G401.6 (cell line): ENCODE results near the gene SOX13.

Source experiments
- FAIRE-seq: peaks from 2 replicates; lab custom pipeline; 2012; peaks lifted over from hg19 to GRCh38; lab: Jason Lieb, UNC

SOX13 gene

DNA sequence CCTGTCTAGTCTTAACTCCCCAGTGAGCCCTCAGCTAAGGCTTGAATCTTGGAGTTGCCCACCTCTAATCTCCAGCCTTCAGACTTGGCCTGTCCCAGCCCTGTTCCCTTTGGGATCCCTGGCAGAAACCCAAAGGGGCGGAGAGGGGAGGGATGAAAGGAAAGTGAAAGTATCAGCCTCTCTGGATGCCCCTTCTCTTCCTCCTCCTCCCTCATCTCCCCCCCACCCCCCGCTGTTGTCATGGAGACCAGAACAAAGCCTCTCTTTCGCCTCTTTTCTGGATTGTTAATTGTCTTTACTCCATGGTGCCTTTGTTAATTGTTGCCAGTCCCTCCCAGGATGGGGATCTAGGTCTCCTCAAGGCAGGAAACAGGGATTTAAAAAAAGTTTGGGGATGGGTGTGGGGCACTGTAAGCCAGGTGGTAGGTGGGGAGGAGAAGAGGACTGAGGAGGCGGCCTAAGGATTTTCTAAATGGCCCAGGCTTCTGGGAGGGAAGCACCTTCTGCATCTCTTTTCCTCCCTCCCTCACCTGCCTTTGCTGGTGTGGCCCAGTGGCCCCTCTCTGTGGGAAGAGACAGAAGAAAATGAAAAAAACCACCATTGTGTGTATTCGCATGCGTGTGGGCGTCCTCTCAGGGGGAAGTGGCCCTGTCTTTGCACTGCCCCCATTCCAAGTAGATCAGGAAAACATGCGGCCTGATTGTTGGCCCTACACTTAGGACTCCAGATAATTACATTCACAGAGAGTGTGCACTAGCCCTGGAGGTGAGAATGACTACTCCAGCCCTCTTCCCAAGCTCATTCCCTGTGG is 7.5 kb upstream of the SOX13 start:
- no peak for FAIRE-seq

DNA sequence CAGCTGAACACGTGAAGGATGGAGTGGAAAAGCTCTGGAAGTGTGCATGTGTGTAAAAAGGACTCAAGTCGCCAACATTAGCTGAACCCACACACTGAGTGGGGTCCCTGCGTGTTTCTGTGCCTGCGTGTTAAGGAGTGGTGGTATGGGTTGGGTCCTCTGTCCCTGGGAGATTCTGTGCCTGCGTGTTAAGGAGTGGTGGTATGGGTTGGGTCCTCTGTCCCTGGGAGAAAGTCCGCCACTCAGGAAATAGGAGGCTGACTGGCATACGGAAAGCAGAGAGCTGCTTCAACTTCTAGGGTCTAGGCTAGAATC is 7.0 kb upstream of the SOX13 start:
- no peak for FAIRE-seq

DNA sequence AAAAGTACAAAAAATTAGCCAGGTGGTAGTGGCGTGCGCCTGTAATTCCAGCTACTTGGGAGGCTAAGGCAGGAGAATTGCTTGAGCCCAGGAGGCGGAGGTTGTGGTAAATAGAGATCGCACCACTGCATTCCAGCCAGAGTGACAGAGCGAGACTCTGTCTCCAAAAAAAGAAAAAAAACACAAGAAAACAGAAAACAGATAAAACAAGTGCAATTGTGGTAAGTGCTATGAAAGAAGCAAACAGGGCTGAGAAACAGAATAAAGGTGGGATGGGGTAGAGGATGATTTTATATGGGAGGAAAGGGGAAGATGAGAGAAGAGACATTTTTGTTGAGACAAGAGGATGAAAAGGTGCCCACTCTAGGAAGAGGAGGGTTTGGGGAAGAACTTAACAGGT is 5.0 kb upstream of the SOX13 start:
- FAIRE-seq = no peak

DNA sequence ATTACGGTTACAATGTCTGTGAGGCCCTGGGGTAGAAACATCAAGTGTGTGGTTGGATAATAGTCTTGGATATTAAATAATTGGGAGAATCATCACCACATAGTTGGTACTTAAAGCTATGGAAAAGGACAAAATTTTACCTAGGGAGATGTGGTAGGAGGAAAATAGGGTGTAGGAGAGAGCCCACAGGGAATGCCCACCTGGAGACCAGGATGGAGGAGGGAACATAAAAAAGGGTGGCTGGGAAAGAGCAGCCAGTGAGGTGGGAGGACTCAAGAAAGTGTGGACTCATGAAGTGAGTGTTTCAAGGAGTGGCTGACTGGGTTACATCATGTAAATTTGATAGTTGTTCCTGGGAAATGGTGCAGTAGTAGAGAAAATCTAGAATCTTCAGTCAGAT is 3.0 kb upstream of the SOX13 start:
- FAIRE-seq = no peak

DNA sequence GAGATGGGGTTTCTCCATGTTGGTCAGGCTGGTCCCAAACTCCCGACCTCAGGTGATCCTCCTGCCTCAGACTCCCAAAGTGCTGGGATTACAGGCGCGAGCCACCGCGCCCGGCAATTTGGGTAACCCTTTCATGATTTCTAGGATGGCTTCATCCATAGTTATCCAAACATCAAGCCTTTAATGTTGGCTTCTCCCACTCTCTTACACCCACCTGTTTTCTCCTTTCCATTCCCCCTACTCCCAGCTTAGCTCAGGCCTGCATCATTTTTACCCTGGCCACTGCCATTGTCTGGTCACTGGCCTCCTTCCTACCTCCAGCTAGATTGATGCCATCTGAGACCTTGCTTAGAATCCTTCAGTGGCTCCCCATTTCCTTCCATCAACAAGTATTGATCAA is 2.0 kb upstream of the SOX13 start:
- FAIRE-seq = no peak

DNA sequence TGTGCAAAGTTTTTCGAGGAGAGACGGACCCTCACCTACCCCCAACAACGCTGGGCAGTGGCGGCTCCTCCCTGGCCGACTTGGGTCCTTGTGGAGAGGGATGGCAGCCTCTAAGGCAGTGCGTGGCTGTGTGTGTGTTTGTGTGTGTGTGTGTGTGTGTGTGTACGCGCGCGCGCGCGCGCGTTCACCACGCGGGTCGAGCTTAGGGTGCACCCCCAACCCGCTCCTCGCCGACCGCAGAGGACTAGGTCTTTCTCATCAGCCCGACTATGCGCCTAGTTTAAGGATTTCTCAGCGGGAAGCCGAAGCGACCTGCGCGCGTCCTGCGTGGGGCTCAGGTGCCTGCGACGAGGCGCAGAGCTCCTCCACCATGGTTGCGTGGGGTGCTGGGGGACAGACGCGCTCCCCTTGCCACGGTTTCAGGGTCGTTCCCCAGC is 940 bp downstream of the SOX13 start:
- no peak for FAIRE-seq

DNA sequence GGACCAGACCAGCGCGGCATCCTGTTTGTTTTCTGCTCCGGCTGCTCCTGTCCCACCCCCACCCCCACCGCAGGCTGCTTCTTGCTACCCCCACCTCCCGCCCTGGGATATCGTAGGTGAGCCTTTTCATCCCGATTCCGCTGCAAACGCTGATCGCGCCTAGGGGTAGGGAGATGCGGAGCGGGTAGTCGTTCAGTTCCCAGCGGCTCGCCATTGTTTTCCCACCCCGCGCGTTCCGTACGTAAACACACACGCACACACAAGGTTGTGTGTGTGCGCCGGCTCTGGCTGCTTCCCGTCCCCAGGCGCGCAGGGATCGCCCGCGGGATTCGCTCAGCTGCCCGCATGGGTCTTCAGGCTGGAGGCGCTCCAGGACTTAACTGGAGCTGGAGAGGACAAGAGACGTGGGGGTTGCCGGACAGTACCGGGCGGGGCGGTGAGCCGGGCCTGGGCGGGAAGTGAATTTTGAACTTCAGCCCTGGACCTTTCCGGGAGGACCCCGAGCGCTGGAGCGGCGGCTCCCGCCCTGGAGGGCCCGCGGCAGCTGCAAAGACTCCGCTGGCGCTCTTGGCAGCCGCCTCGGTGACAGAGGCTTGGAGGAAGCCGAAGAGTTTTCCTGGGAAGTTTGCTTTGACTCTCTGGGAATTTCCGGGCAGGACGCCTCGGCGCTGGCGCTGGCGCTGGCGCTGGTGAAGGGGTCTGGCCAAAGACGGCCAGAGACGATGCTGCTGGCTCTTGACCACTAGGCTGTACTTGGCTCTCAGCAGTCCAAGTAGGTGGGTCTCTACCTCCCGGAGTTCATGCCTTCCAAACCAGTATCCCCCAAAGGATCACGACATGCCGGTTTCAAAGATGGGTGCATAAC is 1.6 kb downstream of the SOX13 start:
- FAIRE-seq = no peak

DNA sequence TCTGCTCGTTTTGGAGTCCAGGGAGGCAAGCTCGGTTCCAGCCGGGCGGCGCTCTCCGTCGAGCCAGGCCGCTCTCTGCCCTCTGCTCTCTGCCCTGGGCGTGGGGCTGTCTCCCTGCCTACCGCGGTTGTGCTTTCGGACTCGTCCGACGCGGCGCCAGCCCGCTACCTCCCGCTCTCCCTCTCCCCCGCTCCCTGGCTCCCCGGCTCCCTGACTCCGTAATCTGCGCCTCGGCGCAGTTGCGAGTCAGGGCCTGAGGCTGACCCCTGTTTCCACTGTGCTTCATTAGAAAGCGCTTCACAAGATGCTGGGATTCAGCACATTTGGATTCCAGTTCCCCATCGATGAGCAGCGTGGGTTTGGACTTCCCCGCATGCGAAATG is 2.2 kb downstream of the SOX13 start:
- FAIRE-seq = no peak

DNA sequence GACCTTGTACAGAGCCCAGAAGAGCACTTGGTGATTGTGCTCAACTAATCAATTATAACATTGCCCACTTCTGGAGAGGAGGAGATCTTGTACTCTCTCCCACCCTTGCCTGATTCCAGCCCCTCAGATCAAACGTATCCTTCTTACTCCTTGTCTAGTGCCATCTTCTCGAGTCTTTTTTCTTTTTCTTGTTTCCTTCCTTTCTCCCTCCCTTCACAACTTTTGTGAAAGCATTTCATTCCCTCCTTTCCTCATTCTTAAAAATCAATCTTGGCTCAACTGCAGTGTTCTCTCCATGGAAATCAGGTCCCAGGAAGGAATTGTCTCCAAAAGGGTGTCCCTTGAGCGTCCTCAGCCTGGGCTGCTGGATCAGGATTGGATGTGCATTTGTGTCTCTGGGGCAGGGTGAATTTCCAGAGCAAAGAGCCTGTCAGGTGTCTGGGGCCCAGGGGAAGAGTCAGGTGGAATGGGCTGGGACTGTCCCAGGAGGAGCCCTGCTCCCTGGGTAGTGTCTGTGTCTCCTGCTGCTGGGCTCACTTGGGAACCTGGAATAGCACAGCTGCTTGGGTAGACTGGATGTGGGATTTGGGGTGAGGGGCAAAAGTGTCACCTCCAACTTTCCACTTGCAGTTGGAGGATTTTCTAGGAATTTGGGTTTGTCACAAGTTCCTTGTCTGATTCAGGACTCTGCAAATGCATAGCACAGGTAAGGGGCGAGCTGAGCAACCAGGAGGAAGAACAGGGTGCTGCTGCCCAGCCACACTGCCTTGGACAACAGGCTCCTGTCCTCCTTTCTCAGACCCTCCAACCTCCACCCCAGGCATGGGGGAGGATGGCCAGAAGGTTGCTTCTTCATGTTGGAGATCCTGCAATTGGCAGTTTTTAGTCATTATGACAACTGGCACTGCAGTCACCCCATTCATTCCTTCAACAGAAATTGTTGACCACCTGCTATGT is 3.3 kb downstream of the SOX13 start:
- no peak for FAIRE-seq

DNA sequence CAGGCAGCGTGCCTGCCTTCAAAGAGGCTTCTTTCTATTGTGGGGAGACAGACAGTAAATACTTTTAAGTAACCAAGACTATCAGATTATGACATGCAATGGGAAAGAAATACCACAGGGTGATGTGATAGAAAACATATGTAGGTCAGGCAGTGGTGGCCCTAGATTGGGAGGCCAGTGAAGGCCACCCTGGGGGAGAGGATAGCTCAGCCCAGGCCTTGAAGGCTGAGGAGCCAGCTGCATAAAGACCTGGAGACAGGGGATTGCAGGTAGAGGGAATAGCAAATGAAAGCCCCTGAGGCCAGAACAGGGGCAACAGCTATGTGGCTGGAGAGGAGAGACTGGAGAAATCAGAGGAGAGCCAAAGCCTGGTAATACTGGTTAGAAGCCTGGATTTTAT is 4.0 kb downstream of the SOX13 start:
- no peak for FAIRE-seq

DNA sequence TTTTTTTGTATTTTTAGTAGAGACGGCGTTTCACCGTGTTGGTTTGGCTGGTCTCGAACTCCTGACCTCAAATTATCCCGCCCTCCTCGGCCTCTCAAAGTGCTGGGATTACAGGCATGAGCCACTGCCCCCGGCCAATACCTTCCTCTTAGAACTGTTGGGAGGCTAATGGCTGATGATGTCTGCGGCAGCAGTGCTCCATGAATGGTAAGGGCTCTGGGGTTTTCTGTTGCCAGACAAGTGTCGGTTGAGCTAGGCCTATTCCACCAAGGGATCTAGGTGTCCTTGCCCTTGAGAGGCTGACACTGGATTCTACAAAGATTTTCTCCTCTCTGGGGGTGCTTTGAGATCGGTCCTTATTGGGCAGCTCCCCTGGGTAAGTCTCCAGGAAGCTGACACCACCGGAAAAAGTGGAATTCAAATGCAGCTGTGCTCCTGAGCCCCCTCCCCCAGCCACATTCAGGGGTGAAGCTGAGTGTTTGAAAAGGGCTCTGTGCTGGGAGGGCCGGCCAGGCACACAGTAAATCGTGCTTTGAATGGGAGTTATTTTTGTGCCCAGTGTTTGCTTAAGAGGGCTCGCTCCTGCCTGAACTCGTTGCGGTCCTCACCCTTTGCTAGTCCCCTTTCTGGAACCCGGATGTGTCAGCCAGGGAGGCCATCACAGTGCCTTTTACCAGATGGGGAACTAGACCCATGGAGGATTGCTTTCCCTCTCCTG is 5.2 kb downstream of the SOX13 start:
- FAIRE-seq = no peak

DNA sequence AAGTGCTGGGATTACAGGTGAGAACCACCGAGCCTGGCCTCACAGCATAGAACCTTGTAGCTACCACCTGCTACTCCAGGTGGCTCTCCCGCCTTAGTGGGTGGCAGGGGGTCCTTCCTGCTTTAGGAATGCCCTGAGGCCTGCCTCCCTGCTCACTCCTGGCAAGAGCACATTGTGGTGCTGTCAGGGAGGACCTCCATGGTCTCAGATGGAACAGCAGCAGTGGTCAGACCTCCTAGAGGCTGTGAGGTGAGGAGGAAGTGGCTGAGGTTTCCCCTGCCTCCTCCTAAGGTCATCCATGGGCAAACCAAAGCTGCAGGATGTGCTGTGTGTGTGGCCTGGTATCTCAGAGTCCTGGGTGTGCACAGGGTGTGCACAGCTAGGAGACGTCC is 6.7 kb downstream of the SOX13 start:
- FAIRE-seq = no peak

DNA sequence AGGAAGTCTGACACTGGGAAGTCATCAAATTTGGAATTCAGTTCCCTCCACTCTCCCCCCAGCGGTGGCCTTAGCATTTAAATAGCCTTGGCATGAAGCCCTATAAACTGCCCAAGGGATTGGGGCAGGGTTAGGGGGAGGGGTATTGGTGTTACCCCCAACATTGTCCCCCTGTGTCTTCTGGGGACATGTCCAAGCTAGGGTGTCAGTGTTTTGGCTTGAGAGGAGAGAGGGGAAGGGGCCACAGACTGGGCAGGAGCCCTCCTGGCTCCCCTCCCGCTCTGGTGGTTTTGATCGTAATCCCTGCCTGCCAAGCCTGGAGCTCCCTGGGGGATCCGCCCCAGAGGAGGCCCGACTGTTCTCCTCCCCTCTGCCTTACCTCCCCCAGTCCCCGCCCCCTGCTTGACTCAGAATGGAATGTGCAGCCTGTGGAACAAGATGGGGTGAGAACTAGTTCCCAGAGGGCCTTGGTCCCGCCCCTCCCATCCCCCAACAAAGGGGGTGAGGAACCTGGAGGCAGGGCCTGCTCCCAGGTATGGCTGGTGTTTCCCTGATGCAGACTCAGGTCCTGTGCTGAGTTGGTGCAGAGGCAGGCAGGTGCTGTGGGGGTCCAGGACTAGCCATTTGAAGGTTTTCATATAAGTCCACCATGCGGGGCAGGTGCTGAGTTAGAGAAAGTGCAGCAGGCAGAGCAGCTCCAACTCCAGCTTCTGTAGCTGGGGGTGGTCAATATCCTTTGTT is 7.4 kb downstream of the SOX13 start:
- no peak for FAIRE-seq

DNA sequence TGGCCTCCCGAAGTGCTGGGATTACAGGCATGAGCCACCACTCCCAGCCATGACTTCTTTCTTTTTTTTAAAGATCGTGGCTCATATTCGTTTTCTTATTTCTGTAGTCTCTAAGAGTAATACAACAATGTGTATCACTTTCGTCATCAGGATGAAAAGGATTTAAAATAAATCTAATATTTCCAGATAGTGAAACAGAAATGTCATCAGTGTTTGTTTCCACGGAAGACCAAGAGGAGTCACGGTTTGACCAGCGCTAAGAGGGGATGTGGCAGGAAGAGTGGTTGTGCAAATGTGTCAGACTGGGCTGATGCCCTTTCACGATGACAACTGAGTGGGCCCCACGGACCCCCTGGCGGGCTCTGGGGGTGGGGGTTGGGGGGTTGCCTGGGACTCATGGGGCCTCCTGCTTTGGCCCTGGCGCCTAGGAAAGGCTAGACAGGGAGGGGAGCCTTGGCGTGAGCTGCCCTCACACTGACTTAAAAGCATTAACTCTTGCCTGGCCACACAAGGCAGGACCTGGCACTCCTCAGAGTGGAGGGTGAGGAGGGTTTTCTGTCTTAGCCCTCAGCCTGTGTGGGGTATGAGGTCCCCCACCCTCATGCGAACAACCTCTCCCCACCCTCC is 8.4 kb downstream of the SOX13 start:
- no peak for FAIRE-seq

DNA sequence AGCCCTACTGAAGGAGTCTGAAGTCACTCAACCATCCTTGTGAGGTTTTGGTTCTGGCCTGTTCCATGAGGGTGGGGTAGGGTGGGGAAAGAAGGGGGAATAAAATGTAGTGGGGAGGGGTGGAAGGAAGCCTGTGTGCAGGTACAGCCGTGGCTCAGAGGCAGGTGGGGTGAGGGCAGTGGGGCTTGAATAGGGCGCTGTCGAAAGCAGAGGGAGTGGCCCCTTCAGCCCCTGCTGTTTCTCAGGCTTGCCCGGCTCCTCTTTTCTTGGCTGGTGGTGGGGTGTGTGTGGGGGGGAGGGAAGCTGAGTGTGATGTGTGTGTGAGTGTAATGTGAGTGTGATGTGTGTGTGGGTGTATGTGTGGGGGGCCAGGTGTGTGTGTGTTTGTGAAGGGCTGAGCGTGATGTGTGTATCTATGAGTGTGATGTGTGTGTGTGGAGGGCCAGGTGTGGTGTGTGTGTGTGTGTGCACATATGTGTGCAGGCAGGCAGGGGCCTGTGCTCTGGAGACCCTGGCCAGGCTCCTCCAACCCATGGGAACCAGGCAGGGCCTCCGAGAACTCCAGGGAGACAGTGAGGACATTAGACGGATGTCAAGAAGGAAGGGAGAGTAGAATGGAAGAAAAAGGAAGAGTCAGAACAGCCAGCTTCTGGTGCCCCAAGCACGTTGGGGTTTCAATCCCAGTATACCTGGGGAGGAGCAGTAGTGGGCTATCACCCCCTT is 9.0 kb downstream of the SOX13 start:
- no peak for FAIRE-seq

DNA sequence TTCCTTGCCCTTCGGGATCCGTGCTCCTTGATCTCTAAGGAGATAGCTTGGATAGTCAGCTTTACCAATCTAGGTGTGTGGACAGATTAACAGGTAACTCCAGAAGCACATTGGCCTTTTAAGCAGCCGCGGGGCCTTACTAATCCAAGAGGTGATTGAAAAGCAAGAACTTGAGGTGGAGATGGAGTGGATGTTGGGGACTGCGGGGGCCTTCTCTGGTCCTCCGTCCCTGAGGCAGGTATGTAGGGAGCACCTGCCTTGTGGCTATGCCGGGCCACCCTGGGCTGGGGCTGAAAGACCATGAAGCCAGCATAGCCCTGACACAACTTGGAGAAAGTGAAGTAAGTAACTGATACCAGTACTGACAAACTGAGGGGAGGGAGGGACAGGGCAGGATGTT is 10.6 kb downstream of the SOX13 start:
- no peak for FAIRE-seq

DNA sequence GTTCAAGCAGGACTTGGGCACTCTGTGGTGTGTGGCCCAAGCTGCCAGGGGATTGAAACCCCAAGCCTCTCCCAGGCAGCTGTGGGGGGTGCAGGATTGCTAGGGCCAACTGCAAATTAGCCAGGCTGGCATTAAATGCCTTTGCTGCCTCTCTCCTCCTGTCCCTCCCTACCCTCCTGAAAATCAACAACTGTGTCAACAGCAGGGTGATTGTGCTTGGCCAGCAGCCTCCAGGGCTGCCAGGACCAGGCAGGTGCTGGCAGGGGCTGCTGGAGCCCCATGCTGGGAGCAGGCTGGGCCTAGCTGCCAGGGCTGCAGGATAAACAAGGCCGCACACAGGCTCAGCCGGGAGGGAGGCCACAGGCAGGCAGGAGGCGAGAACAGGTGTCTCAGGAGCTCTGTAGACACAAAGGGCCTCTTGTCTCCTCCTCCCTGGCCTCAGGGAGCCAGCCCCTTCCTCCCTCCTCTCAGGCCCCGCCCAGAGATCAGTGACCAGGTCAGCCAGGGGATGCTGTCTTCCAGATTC is 11.4 kb downstream of the SOX13 start:
- FAIRE-seq = no peak

DNA sequence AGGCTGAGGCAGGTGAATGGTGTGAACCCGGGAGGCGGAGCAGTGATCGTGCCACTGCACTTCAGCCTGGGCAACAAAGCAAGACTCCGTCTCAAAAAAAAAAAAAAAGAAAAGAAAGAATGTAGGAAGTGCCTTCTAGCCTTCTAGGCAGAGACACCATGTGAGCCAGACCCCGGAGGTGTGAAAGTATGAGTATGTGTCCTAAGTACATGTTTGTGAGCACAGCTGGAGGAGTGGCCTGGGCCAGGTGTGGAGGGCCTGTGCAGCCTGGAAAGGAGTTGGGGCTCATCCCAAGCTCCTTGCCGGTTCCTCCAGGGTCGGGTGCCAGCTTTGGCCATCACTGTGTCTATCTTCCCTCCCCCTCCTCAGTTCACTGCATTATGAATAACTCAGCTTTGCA is 13.0 kb downstream of the SOX13 start:
- FAIRE-seq = no peak

DNA sequence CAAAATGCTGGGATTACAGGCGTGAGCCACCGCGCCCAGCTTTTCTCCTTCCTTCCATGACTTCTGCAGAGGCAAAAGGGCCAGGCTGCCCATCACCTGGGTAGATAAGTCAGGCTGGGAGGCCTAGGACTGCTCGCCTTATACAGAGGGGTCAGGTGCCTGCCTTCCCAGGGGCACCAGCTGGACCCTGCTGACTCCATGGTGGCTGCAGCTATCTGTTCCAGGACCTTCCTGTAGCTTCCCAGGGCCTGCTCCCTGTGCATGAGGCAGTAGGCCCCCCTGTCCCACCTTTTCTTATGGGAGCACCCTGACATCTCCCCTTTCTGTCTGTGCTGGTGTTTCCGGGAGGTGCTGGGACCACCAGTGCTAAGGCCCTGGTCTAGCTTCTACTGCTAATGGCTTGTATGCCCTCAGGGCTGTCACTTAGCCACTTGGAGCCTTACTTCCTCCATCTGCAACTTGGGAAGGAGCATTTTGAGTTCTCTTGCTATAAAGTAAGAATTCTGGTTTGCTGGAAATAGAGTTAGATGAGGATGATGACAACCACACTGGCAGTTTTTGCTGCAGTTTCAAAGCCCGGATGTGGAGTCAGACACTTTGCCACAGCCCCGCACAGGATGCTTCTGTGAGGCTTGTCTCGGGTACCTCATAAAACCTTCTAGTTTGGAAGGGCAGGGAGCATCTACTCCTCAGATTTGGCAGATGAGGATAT is 14.4 kb downstream of the SOX13 start:
- no peak for FAIRE-seq
